ENCODE results near the gene ROBO2.

DNA sequence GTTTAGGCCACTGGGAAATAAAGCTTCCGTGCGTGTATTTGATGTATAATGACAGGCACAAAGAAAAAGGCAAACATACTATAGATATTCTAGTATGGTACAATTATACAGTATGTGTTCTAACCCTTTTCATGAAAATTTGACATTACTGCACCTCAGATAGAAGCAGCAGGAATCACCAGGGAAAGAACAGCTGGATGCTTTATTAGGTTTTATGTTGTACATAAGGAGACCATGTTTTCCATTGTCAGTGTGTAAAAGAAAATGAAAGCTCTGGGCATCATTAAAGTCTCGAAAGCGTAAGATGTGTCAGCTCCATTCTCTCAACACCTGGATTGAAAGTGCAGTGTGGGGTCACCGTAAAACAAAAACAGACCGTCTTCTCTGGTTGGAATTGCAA is 302.1 kb downstream of the ROBO2 start:
- TF ChIP-seq POLR2AphosphoS5 (IDR thresholded peaks at IDR 0.05; ENCODE audit: low read depth, low read length), result no peak
- TF ChIP-seq, protein P1, sequence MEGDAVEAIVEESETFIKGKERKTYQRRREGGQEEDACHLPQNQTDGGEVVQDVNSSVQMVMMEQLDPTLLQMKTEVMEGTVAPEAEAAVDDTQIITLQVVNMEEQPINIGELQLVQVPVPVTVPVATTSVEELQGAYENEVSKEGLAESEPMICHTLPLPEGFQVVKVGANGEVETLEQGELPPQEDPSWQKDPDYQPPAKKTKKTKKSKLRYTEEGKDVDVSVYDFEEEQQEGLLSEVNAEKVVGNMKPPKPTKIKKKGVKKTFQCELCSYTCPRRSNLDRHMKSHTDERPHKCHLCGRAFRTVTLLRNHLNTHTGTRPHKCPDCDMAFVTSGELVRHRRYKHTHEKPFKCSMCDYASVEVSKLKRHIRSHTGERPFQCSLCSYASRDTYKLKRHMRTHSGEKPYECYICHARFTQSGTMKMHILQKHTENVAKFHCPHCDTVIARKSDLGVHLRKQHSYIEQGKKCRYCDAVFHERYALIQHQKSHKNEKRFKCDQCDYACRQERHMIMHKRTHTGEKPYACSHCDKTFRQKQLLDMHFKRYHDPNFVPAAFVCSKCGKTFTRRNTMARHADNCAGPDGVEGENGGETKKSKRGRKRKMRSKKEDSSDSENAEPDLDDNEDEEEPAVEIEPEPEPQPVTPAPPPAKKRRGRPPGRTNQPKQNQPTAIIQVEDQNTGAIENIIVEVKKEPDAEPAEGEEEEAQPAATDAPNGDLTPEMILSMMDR (IDR thresholded peaks at IDR 0.05), result no peak
- TF ChIP-seq, protein P2, sequence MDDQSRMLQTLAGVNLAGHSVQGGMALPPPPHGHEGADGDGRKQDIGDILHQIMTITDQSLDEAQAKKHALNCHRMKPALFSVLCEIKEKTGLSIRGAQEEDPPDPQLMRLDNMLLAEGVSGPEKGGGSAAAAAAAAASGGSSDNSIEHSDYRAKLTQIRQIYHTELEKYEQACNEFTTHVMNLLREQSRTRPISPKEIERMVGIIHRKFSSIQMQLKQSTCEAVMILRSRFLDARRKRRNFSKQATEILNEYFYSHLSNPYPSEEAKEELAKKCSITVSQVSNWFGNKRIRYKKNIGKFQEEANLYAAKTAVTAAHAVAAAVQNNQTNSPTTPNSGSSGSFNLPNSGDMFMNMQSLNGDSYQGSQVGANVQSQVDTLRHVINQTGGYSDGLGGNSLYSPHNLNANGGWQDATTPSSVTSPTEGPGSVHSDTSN (IDR thresholded peaks at IDR 0.05), result no peak
- TF ChIP-seq, protein P3, sequence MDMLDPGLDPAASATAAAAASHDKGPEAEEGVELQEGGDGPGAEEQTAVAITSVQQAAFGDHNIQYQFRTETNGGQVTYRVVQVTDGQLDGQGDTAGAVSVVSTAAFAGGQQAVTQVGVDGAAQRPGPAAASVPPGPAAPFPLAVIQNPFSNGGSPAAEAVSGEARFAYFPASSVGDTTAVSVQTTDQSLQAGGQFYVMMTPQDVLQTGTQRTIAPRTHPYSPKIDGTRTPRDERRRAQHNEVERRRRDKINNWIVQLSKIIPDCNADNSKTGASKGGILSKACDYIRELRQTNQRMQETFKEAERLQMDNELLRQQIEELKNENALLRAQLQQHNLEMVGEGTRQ (IDR thresholded peaks at IDR 0.05; ENCODE audit: borderline replicate concordance, low read depth, low read length), result no peak
- TF ChIP-seq EZH2phosphoT487 (IDR thresholded peaks at IDR 0.05; ENCODE audit: borderline replicate concordance, low read depth), result no peak
- TF ChIP-seq FOXJ3 (CRISPR knock-in tag; IDR thresholded peaks at IDR 0.05), result no peak
- TF ChIP-seq YY1 (IDR thresholded peaks at IDR 0.05; ENCODE audit: low read depth), result no peak
- TF ChIP-seq, protein P4, sequence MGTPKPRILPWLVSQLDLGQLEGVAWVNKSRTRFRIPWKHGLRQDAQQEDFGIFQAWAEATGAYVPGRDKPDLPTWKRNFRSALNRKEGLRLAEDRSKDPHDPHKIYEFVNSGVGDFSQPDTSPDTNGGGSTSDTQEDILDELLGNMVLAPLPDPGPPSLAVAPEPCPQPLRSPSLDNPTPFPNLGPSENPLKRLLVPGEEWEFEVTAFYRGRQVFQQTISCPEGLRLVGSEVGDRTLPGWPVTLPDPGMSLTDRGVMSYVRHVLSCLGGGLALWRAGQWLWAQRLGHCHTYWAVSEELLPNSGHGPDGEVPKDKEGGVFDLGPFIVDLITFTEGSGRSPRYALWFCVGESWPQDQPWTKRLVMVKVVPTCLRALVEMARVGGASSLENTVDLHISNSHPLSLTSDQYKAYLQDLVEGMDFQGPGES (IDR thresholded peaks at IDR 0.05; ENCODE audit: low read depth, low read length), result no peak
- TF ChIP-seq, protein P5, sequence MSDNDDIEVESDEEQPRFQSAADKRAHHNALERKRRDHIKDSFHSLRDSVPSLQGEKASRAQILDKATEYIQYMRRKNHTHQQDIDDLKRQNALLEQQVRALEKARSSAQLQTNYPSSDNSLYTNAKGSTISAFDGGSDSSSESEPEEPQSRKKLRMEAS (IDR thresholded peaks at IDR 0.05; ENCODE audit: low read depth), result no peak

Measured in SK-N-SH (cell line).